Smooth muscle cell (in vitro differentiated cells): ENCODE results near the gene AVPI1. TPM values are rescaled to one million over a fixed set of nuclear protein-coding genes. Genes with fewer than 3 reads are reported as not detected.
"Not testable (repeated sequence)": the region's sequence is repeated elsewhere in the genome, so short reads cannot be mapped to it uniquely, and the experiment has no call there.

Experiments
- DNase-seq: peaks from one replicate; lab custom pipeline; 2025; ENCODE audit not compliant: unreplicated experiment; lab: John Stamatoyannopoulos, UW
- H2AFZ ChIP-seq: fragments of 200-600 bp; sonication (generic); 2 replicates; pipeline ENCODE4 v1.6.0; 2016; ENCODE audit warnings: antibody characterized with exemption, low read depth, mild to moderate bottlenecking
- H3F3A ChIP-seq: fragments of 200-600 bp; sonication (generic); 2 replicates; pipeline ENCODE4 v1.6.0; 2017; ENCODE audit warnings: antibody characterized with exemption, low read depth
- H3K27ac ChIP-seq: fragments of 200-600 bp; sonication (generic); 2 replicates; pipeline ENCODE4 v1.5.1; 2016; ENCODE audit warnings: low read depth, mild to moderate bottlenecking
- H3K27me3 ChIP-seq: fragments of 200-600 bp; sonication (generic); 2 replicates; pipeline ENCODE4 v1.6.1; 2016; ENCODE audit warnings: low read depth, mild to moderate bottlenecking
- H3K36me3 ChIP-seq: fragments of 200-600 bp; sonication (generic); 2 replicates; pipeline ENCODE4 v1.5.1; 2016; ENCODE audit warnings: low read depth
- H3K4me1 ChIP-seq: fragments of 200-600 bp; sonication (generic); 2 replicates; pipeline ENCODE4 v1.5.1; 2016; ENCODE audit warnings: low read depth
- H3K4me2 ChIP-seq: fragments of 200-600 bp; sonication (generic); 2 replicates; pipeline ENCODE4 v1.6.0; 2016; ENCODE audit warnings: mild to moderate bottlenecking
- H3K4me3 ChIP-seq: fragments of 200-600 bp; sonication (generic); 2 replicates; pipeline ENCODE4 v1.5.1; 2016; ENCODE audit warnings: mild to moderate bottlenecking
- H3K79me2 ChIP-seq: fragments of 200-600 bp; sonication (generic); 2 replicates; pipeline ENCODE4 v1.6.0; 2016; ENCODE audit warnings: low read depth, mild to moderate bottlenecking
- H3K9ac ChIP-seq: fragments of 200-600 bp; sonication (generic); 2 replicates; pipeline ENCODE4 v1.6.0; 2016; ENCODE audit warnings: low read depth
- H3K9me3 ChIP-seq: fragments of 200-600 bp; sonication (generic); replicated peaks from 2 replicates; pipeline ENCODE4 v1.5.1; 2016; ENCODE audit warnings: low read depth
- H4K20me1 ChIP-seq: fragments of 200-600 bp; sonication (generic); 2 replicates; pipeline ENCODE4 v1.6.0; 2016; ENCODE audit warnings: low read depth
- WGBS: methylation state at CpG from one replicate; pipeline ENCODE4 v1.1.7; 2016; ENCODE audit warnings: low lambda C conversion rate; 5-methylcytosine and 5-hydroxymethylcytosine counted together
- polyA plus RNA-seq: library from polyadenylated mRNA; unstranded; fragments of >200 nt; fragmentation: Nextera tagmentation; extraction: Ambion mirVana; gene quantifications from 2 replicates; pipeline ENCODE4 v1.2.1, GENCODE V29; 2016
- total RNA-seq: library from RNA; depleted of rRNA; stranded (reverse); fragments of >200 nt; gene quantifications from 2 replicates; pipeline ENCODE4 v1.2.3, GENCODE V29; 2014
- TF ChIP-seq, protein P1 (sequence below): fragments of 200-600 bp; sonication (generic); IDR thresholded peaks from 2 replicates; pipeline ENCODE4 v1.5.1; 2017; ENCODE audit warnings: borderline replicate concordance, mild to moderate bottlenecking, antibody characterized with exemption; ENCODE audit not compliant: insufficient read depth, poor library complexity, severe bottlenecking

AVPI1 gene
- total and polyA plus RNA-seq, 2 experiments from 2014 or later, result 23.8 to 32.5 TPM

DNA sequence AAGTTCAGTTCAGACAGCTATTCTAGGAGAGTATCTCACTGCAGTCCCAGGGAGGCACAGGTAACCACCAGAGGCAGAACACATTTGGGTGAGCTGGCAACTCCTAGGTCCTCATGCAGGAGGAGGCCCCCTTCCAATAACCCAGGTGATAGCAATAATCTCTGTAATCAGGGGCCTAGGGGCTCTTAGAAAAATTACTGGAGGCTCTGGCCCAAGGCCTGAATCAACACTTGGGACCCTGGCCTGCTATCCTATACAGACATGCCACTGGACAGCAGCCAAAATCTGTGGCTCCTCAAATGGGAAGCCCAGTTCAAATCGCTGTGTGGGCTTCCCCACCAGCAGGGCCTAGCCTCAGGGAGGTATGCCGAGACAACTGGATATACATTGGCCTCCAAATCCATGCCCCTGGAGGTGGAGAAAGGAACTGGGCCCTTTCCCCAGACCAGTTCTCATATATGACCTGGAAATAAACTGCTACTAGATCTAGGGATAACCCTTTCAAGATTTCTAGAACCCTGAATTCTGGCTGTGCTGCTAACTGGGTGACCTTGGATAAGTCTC lies 1.6 kb downstream of the AVPI1 start:
- Histone ChIP-seq H4K20me1 (peaks cover 36% of the 10 kb centered on the region), H3K9ac (peak overlapping the region; percentile 21), H2AFZ (no peak overlapping the region), H3K4me2 (peak overlapping the region; percentile 85), H3K27ac (peak overlapping the region; percentile 37), H3K27me3 (no peaks in the 10 kb centered on the region), H3K4me3 (peak overlapping the region; percentile 64), H3K79me2 (peaks cover 11% of the 10 kb centered on the region), H3F3A (peaks cover 16% of the 10 kb centered on the region), H3K9me3 (no peaks in the 10 kb centered on the region), H3K4me1 (peaks cover 17% of the 10 kb centered on the region), H3K36me3 (no peaks in the 10 kb centered on the region)
- no peak for DNase-seq
- 42% methylated on average over 2 of the region's 2 CpGs for WGBS
- TF ChIP-seq, protein P1, sequence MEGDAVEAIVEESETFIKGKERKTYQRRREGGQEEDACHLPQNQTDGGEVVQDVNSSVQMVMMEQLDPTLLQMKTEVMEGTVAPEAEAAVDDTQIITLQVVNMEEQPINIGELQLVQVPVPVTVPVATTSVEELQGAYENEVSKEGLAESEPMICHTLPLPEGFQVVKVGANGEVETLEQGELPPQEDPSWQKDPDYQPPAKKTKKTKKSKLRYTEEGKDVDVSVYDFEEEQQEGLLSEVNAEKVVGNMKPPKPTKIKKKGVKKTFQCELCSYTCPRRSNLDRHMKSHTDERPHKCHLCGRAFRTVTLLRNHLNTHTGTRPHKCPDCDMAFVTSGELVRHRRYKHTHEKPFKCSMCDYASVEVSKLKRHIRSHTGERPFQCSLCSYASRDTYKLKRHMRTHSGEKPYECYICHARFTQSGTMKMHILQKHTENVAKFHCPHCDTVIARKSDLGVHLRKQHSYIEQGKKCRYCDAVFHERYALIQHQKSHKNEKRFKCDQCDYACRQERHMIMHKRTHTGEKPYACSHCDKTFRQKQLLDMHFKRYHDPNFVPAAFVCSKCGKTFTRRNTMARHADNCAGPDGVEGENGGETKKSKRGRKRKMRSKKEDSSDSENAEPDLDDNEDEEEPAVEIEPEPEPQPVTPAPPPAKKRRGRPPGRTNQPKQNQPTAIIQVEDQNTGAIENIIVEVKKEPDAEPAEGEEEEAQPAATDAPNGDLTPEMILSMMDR, result peak; percentile 18

DNA sequence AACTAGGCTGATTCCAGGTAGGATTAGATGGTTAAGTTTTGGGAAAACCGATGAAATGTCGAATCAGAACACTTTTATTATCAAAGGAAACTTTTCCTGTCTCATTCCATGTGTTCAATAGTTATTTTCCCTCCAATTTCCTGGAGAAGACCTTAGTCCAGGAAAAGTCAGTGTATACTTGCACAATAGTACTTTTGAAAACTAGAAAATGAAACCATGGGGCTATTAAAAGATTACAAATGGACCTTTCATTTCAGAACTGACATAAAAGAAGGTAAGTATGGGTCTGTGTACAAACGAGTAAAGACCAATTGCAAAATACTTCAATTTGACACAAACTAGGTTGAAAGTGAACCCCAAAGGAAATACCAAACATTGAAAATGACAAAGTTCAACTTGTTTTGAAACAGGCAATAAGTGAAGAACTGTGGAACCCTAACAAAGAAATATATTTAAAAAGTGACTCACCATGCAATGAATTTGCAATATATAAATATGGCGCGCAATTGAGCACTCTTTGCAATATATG lies 2.1 kb downstream of the AVPI1 start:
- H3K27ac ChIP-seq, result peak overlapping the region; percentile 37
- TF ChIP-seq, protein P1, result no peak
- H3K9ac ChIP-seq, result no peak overlapping the region
- whole genome bisulfite sequencing, result 93% methylated on average over 5 of the region's 5 CpGs
- no peaks in the 10 kb centered on the region for H3K27me3 ChIP-seq
- H2AFZ ChIP-seq, result no peak overlapping the region
- peak overlapping the region; percentile 64 for H3K4me3 ChIP-seq
- H3K36me3 ChIP-seq, result no peaks in the 10 kb centered on the region
- peaks cover 36% of the 10 kb centered on the region for H4K20me1 ChIP-seq
- H3K4me1 ChIP-seq, result peaks cover 17% of the 10 kb centered on the region
- peaks cover 11% of the 10 kb centered on the region for H3K79me2 ChIP-seq
- H3K4me2 ChIP-seq, result peak overlapping the region; percentile 85
- no peak for DNase-seq
- H3F3A ChIP-seq, result peaks cover 16% of the 10 kb centered on the region
- no peaks in the 10 kb centered on the region for H3K9me3 ChIP-seq

DNA sequence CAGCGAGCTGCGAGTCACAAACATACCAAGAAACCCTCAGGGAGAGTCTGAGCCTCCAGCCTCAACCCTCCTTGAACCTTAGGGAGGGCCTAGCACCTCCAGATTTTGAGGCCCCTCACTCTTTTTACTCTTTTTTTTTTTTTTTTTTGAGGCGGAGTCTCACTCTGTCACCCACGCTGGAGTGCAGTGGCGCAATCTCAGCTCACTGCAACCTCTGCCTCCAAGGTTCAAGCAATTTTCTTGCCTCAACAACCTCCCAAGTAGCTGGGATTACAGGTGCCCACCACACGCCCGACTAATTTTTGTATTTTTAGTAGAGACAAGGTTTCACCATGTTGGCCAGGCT lies 2.7 kb downstream of the AVPI1 start:
- H3K27ac ChIP-seq, result peak overlapping the region; percentile 72
- WGBS, result 78% methylated on average over 7 of the region's 7 CpGs
- not testable (repeated sequence) for H3K36me3 ChIP-seq, H3K9me3 ChIP-seq, DNase-seq, H3K27me3 ChIP-seq, H2AFZ ChIP-seq
- H4K20me1 ChIP-seq, result peaks cover 36% of the 10 kb centered on the region
- H3K4me1 ChIP-seq, result peaks cover 17% of the 10 kb centered on the region
- H3K79me2 ChIP-seq, result peaks cover 11% of the 10 kb centered on the region
- H3K4me2 ChIP-seq, result peak overlapping the region; percentile 85
- peak overlapping the region; percentile 22 for H3K9ac ChIP-seq
- peaks cover 16% of the 10 kb centered on the region for H3F3A ChIP-seq
- H3K4me3 ChIP-seq, result peak overlapping the region; percentile 64

DNA sequence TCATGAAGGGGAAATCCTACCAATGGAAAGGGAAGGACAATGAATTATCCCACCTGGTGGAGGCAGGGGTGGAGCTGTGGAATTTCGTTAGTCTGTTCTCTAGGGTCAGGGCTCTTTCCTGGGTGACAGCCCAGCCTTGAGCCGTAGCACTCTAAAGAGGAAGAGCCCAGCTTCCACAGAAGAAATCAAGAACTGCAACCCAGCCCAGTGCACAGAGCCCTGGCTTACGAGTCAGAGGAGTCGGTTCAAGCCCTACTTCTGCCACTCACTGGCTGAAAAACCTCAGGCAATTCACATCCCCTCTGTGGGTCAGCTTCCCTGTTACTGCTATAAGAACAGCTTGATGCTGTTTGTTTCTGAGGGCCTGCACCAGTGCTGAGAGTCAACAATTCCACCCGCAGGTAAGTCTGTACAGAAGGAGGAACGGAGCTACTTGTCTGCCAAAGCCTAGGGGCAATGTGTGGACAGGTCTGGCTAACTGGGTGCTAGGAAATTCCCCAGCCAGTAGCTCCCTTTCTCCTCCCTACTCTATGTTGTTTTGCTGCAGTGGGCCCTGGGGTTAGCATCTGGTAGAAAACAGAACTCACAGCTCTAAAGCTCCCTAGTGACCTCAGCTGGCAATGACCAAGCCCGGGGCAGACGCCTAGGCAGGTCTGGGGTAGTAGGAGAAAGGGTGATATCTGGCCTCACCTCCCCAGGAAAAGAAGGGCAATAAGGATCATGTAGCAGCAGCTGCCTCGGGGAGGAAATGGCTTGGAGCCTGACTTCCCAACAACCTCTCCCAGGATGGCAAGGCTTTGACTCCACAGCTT lies 3.3 kb downstream of the AVPI1 start:
- Histone ChIP-seq H3K9ac (peak overlapping the region; percentile 22), H3K4me1 (peaks cover 17% of the 10 kb centered on the region), H3F3A (peaks cover 16% of the 10 kb centered on the region), H3K4me3 (peak overlapping the region; percentile 64), H3K36me3 (no peaks in the 10 kb centered on the region), H3K27ac (peak overlapping the region; percentile 72), H4K20me1 (peaks cover 36% of the 10 kb centered on the region), H3K27me3 (no peaks in the 10 kb centered on the region), H2AFZ (no peak overlapping the region), H3K79me2 (peaks cover 11% of the 10 kb centered on the region), H3K9me3 (no peaks in the 10 kb centered on the region), H3K4me2 (peak overlapping the region; percentile 72)
- 50% methylated on average over 9 of the region's 9 CpGs for WGBS
- TF ChIP-seq, protein P1, result no peak
- DNase-seq, result no peak
